Neural progenitor cell (in vitro differentiated cells): ENCODE measurements around the gene RNF224.
"Not testable (repeated sequence)": the region's sequence is repeated elsewhere in the genome, so short reads cannot be mapped to it uniquely, and the experiment has no call there.

Source experiments
- CTCF ChIP-seq: fragments of 200-600 bp; sonication (generic); IDR thresholded peaks from 2 replicates; pipeline ENCODE4 v1.5.1; 2017; ENCODE audit warnings: antibody characterized with exemption, mild to moderate bottlenecking
- EZH2 ChIP-seq: fragments of 200-600 bp; sonication (generic); IDR thresholded peaks from 2 replicates; pipeline ENCODE4 v1.6.1; 2017; ENCODE audit warnings: antibody characterized with exemption, mild to moderate bottlenecking, moderate library complexity

DNA sequence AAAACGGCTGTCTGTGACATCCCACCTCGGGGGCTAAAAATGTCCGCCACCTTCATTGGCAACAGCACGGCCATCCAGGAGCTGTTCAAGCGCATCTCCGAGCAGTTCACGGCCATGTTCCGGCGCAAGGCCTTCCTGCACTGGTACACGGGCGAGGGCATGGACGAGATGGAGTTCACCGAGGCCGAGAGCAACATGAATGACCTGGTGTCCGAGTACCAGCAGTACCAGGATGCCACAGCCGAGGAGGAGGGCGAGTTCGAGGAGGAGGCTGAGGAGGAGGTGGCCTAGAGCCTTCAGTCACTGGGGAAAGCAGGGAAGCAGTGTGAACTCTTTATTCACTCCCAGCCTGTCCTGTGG, 15.9 kb downstream of the RNF224 start:
- TF ChIP-seq CTCF, EZH2: not testable (repeated sequence)
